ENCODE measurements around the gene TESMIN.

TESMIN gene

DNA sequence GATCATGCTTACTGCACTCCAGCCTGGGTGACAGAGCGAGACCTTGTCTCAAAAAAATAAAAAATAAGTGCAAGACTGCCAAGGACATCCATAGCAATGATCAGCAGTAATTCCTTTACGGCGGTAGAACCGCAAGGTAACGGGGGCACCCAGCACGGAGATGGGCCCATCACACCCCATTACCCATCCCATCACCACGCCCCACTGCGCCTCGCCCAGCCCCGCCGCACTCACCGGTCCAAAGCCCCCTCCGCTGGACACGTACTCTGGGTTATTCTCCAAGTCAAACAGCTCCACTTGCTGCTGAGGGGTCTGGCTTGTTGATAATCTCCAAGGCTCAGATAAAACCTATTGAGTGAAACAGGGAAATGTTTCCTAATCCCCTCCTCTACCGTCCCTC, 8.7 kb upstream of the TESMIN start:
- DNase-seq = no peak

- no peak for DNase-seq
These were observed 6.4 kb upstream of the TESMIN start for GRCh38 chr11:68757711-68758110.

DNA sequence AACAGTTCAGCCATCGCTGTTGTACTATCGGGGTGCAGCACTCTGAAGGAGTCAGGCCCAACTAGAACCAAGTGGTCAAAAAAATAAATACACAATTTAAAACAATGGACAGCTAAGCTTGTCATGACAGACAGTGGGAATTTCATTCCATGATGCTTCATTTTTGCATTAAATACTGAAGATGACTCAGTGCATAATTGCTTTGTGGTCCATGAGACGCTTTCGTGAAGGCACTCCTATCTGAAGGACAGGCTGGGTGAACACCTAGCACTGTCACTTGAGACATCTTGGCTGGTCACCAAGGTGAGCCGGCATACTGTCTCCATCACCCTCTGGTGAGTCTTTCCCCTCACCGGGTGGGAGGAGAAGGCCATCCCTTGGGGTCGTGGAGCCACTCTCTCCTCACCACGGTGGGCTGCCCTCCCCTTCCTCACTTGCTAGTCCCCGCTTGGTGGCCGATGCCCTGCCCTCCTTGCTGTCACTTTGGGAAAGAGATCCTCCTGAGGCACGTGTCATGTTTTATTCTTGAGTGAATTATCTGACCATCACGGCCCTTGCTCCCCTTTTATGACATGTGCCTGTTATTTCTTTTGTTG, 4.9 kb upstream of the TESMIN start:
- DNase-seq = no peak

- DNase-seq = no peak
These were observed 2.0 kb upstream of the TESMIN start for GRCh38 chr11:68753300-68753699.

DNA sequence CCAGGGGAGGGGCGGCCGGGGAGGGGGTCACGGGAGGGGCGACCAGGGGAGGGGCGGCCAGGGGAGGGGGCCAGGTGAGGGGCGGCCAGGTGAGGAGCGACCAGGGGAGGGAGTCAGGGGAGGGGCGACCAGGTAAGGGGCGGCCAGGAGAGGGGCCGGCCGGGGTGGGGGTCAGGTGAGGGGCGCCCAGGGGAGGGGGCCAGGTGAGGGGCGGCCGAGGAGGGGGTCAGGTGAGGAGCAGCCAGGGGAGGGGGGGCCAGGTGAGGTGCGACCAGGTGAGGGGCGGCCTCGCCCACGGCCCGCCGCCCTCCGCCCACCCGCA, 355 bp downstream of the TESMIN start:
- DNase-seq = no peak

GRCh38 chr11:68750195-68751003, 921 bp downstream of the TESMIN start:
- no peak for DNase-seq

DNA sequence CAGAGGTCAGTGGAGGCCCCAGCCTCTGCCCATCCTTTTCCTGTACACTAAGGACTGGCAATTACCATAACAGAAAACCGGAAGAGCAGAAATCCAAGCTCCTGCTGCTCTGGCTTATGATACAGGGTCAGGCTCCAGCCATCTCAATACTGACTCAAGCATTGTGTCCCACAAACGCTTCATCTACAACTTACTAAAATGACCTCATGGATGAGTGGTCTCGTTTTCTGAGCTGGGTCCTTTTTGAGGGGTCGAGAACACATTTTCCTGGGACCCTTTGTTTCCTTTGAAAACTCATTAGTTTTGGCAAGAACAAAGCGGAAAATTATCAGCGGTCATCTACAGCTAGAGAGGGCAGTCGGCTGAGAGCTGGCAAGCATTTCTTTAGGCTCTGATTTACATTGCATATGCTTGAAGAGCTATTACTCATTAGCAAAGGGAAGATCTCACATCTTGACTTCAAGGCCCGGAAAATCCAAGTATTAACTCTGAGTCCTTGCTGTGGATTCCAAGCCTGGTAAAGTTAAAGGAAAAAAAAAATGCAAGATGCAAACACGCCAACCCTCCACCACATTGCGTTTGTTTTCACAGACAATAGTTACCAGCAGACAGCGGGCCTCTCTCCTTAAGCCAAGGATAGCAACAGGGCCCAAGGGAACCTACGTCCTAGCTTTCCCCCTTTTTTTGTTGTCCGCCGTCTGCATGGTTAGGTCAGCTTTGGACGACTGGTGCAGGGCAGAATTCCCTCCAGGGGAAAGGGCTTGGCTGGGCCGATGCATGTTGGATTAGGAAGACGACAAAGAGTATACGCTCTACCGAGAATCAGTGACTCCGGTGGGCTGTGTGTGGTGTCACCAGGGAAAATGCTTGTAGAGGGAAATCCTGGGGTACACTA, 1.8 kb downstream of the TESMIN start:
- DNase-seq = no peak

DNA sequence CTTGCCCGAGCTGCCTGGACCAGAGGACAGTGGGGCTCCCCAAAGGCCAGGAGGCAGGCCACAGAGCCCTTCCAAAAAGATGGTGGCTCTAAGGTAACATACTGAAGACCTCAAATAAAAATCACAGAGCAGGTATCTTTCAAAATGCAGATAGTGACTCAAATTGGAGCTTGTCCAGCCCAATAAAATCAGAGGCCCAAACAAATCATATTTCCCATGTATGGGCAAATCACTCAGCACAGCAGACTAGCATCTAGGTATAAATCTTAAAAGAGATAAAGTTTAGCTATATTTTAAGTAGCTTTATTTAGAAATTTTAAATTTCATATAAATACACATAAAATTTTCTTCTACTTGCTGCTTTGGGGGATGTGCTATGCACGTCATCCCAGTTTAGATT, 3.3 kb downstream of the TESMIN start:
- no peak for DNase-seq

- no peak for DNase-seq
These were observed 7.8 kb downstream of the TESMIN start for GRCh38 chr11:68743539-68743938.

DNA sequence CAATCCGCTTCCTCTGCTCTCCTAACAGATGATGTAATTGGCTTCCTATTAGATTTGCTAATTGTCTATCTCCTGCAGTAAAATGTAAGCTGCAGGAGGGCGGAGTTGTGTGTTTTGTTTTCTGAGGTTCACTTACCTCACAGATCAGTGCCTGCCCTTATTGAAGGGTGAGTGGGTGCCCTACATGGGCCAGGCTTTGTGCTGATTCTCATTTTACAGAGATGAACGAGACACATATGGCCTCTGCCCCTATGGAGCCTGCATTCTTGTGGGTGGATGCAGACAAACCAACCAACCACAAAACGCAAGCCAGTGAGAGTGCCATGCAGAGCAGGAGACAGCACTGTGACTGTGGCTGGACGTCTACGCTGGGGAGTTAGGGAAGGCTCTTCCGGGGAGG, 9.9 kb downstream of the TESMIN start:
- DNase-seq = no peak

GRCh38 chr11:68735646-68736045, 15.7 kb downstream of the TESMIN start:
- no peak for DNase-seq

GRCh38 chr11:68735125-68735524, 16.2 kb downstream of the TESMIN start:
- no peak for DNase-seq

DNA sequence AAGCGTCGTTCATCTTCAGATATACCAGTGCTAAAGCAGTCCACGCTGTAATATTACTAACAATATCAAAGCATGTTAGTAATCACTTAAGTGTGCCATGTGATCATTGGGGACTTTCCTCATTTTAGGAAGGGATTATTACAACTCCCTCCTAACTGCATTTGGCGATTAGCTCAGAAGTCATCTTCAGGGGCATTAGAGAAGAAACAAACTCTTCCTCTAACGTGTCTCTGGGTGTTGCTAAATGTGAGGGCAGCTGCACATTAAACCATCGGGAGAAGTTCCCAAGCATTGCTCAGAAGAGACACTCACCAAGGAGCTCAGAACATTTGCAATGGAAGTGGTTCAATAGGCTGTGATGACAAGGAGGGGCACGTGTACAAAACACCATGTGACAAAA, 17.2 kb downstream of the TESMIN start:
- DNase-seq = no peak

- DNase-seq = no peak
These were observed 23.5 kb downstream of the TESMIN start for GRCh38 chr11:68727783-68728182.

DNA sequence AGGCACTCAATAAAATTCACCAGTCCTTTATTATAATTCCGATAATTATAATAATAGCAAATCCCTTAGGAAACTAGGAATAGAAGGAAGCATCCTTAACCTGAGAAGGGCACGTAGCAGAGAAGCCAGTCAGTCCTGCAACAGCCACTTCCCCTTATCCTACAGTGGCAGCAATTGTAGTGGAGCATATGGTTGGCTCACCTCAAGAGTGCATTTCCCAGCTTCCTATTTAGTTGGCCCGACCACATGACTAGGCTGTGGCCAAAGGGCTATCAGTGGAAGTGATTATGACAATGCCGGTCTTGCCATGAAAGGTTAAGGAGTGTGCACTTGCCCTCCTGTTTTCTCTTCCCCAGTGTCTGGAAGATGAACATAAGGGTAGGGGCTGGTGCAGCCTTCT, 27.0 kb downstream of the TESMIN start:
- DNase-seq = no peak

DNA sequence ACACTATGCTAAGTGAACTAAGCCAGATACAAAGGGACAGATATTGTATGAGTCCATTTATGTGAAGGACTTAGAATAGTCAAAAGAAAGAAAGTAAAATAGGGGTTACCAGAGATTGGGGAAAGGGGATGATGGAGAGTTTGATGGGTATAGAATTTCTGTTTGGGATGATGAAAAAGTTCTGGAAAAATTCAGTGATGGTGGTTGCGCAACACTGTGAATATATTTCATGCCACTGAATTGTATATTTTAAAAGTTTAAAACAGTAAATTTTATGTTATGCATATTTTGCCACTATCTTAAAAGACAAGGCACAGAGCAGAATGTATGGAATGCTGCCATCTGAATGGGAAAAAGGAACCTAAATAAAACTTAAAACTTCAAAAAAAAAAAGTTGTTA, 29.2 kb downstream of the TESMIN start:
- no peak for DNase-seq

DNA sequence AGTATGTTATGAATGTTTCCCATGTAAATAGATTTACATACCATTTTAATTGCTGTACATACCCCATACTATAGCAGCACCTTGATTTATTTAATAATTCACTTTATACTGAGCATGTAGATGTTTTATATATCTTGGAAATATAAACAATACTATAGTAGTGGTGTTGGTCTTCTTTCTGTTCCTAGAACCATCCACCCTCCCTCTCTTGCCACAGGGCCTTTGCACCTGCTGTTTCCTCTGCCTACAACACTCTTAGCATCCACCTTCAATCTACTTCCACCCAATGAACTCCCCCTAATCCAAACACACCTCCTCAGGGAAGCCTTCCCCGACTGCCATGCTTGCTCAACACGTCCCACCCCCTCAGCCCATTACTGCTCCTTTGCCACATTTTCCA, 30.2 kb downstream of the TESMIN start:
- no peak for DNase-seq

DNA sequence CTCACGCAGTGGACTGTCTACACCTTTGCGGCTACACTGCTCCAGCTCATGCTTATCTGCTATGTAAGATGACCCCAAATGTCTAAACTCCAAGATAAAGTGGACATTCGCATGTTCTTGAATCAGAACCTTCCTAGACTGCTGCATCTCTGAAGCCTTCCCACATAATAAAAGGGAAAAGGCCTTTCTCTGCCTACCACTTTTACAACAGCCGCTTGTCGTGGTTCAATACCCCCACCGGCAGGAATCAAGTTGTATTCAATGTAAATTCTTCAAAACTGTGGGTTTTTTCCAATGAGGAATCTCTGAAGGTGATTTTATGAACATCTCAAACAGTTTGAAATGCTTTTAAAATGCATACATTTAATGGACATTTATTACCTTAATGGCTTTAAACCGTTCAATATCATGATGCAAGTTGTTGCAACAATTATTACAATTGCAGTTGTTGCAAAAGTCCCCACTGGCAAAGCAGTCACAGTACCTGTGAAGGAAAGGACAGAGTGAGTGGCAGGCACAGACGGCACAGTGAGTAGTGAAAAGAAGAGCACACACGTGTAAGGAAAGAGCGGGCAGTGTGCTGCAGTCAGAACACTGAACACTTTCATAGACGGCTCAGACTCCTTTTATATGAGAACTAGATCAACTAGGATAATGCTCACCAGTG, 35.7 kb downstream of the TESMIN start:
- DNase-seq = no peak

- DNase-seq = no peak
These were observed 37.1 kb downstream of the TESMIN start for GRCh38 chr11:68714060-68714856.

GRCh38 chr11:68711114-68711513, 40.2 kb downstream of the TESMIN start:
- no peak for DNase-seq

GRCh38 chr11:68710409-68710808, 40.9 kb downstream of the TESMIN start:
- DNase-seq = no peak

- no peak for DNase-seq
These were observed 42.3 kb downstream of the TESMIN start for GRCh38 chr11:68709062-68709461.

DNA sequence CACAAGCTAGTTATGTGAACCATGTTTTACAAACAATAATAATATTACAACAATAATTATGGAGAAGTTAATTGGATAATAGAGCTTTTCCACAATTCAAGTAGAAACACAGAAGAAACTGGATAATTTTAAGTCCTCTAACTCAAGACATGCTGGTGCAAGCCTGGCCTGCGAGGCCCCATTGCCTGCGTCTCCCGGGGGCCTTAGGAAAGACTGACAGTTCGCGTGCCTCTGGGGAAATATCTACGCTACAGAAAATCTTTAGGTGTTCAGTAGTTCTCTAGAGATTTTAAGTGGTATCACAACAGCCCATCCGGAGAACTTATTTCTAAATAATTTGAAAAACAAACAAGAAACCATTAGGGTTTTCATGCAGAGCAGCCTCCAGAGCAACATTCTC, 43.8 kb downstream of the TESMIN start:
- DNase-seq = no peak
